Endothelial cell of umbilical vein (primary cell): ENCODE data around the gene AGRN. TPM values are rescaled to one million over a fixed set of nuclear protein-coding genes. Genes with fewer than 3 reads are reported as not detected.

ENCODE experiments used
- BruUV-seq: library from RNA; stranded (reverse); fragments of 400-500 nt; replicated peaks from 2 replicates; lab custom pipeline; 2021; lab: Mats Ljungman, UMichigan
- CTCF ChIA-PET: fragments of 300-600, 350-600 bp; sonication (Branson Sonifier 250); formaldehyde crosslinking; loops from one replicate; lab custom pipeline; 2021; ENCODE audit warnings: antibody characterized with exemption, inconsistent platforms; lab: Charles Lee
- POLR2A ChIA-PET: fragments of 300-600, 350-600 bp; sonication (Branson Sonifier 250); formaldehyde crosslinking; loops from one replicate; lab custom pipeline; 2021; ENCODE audit warnings: antibody characterized with exemption, inconsistent platforms; lab: Charles Lee
- DNase-seq: peaks from one replicate; pipeline ENCODE4 v3.0.0-alpha.2; 2011; ENCODE audit warnings: low read depth, low spot score
- FAIRE-seq: peaks from 2 replicates; lab custom pipeline; 2011; peaks lifted over from hg19 to GRCh38; lab: Jason Lieb, UNC
- H2AFZ ChIP-seq: 2 replicates; pipeline ENCODE4 v1.6.0; 2012; ENCODE audit warnings: low read depth, low read length, control low read depth, inconsistent platforms
- H3K27ac ChIP-seq: 2 replicates; pipeline ENCODE4 v1.5.1; 2011; ENCODE audit warnings: low read depth, mild to moderate bottlenecking, control low read depth, low read length, moderate library complexity; ENCODE audit not compliant: insufficient read depth
- H3K27me3 ChIP-seq, 2 experiments: 2 replicates each; pipeline versions ENCODE4 v1.6.0 to v1.6.1; 2011; ENCODE audit warnings: low read length in 2 of 2, mixed read lengths in 1 of 2; ENCODE audit not compliant: control insufficient read depth in 2 of 2, insufficient read depth in 2 of 2
- H3K36me3 ChIP-seq, 2 experiments: 2 replicates in 1 of 2; 3 replicates in 1 of 2; pipeline ENCODE4 v1.5.1; 2011; ENCODE audit warnings: low read length in 2 of 2, mild to moderate bottlenecking in 1 of 2, moderate library complexity in 1 of 2; ENCODE audit not compliant: control insufficient read depth in 2 of 2, insufficient read depth in 2 of 2; ENCODE audit errors: extremely low read depth in 1 of 2
- H3K4me1 ChIP-seq: 3 replicates; pipeline ENCODE4 v1.5.1; 2011; ENCODE audit warnings: mild to moderate bottlenecking, low read length; ENCODE audit not compliant: control insufficient read depth, insufficient read depth; ENCODE audit errors: extremely low read depth
- H3K4me2 ChIP-seq: 2 replicates; pipeline ENCODE4 v1.6.1; 2011; ENCODE audit warnings: low read length, control low read depth, mixed read lengths; ENCODE audit not compliant: insufficient read depth
- H3K4me3 ChIP-seq, 3 experiments: fragments of 200-600 bp in 1 of 3; sonication (generic), shearing (Covaris generic) in 1 of 3; replicated peaks in 1 of 3; 2 replicates each; pipeline ENCODE4 v1.5.1; 2011 to 2016; ENCODE audit warnings: control low read depth in 3 of 3, low read length in 3 of 3, mild to moderate bottlenecking in 2 of 3, inconsistent platforms in 1 of 3, low read depth in 1 of 3, moderate library complexity in 1 of 3; ENCODE audit not compliant: insufficient read depth in 1 of 3
- H3K79me2 ChIP-seq: 2 replicates; pipeline ENCODE4 v1.6.0; 2012; ENCODE audit warnings: low read length, inconsistent platforms; ENCODE audit not compliant: control insufficient read depth, insufficient read depth
- H3K9ac ChIP-seq: replicated peaks from 2 replicates; pipeline ENCODE3; 2011; ENCODE audit warnings: low read length, control low read depth; ENCODE audit not compliant: insufficient read depth; ENCODE audit errors: extremely low read depth
- H3K9me1 ChIP-seq: replicated peaks from 3 replicates; pipeline ENCODE4 v1.6.0; 2011; ENCODE audit warnings: mild to moderate bottlenecking, low read length; ENCODE audit not compliant: control insufficient read depth, insufficient read depth; ENCODE audit errors: extremely low read depth
- H3K9me3 ChIP-seq: replicated peaks from 2 replicates; pipeline ENCODE4 v1.5.1; 2012; ENCODE audit warnings: low read length, inconsistent platforms; ENCODE audit not compliant: control insufficient read depth, insufficient read depth
- H4K20me1 ChIP-seq: replicated peaks from 2 replicates; pipeline ENCODE3; 2011; ENCODE audit warnings: mild to moderate bottlenecking, low read length; ENCODE audit not compliant: control insufficient read depth, insufficient read depth; ENCODE audit errors: extremely low read depth
- FOS ChIP-seq: IDR thresholded peaks from 2 replicates; pipeline ENCODE4 v1.6.1; 2011; ENCODE audit warnings: mild to moderate bottlenecking, low read length, moderate library complexity, borderline replicate concordance; ENCODE audit not compliant: insufficient read depth
- MYC ChIP-seq: IDR thresholded peaks from one replicate; pipeline ENCODE4 v1.6.1; 2011; ENCODE audit warnings: mild to moderate bottlenecking, low read depth, low read length
- dilution Hi-C: fragments of 300-500 bp; cut with MboI; formaldehyde crosslinking; loops from one replicate; pipeline ENCODE4 v1.15.0; 2019; ENCODE audit warnings: low sequenced_read_pairs; ENCODE audit not compliant: extremely low pct_ligation_motif_present
- intact Hi-C: fragments of 100-400 bp; cut with micrococcal nuclease; formaldehyde crosslinking; loops from one replicate; pipeline ENCODE4 v1.10.0; 2022
- polyA plus RNA-seq, 4 experiments: library from polyadenylated mRNA; depleted of rRNA in 3 of 4; stranded (reverse) in 3 of 4; unstranded in 1 of 4; fragments of >200 nt; gene quantifications; 2 replicates each; pipeline versions ENCODE4 v1.2.1 to v1.2.3, GENCODE V29; 2011 to 2012; ENCODE audit warnings: missing spikeins in 1 of 4
- total RNA-seq: library from RNA; stranded (reverse); gene quantifications from 2 replicates; pipeline ENCODE4 v1.2.3, GENCODE V29; 2021
- TF ChIP-seq, protein P1 (sequence below): IDR thresholded peaks from 2 replicates; pipeline ENCODE4 v1.6.1; 2011; ENCODE audit not compliant: insufficient read depth, insufficient read length
- TF ChIP-seq, protein P2 (sequence below), 2 donors: IDR thresholded peaks; 1 replicate in 1 of 2; 2 replicates in 1 of 2; pipeline ENCODE4 v1.5.1; 2011; ENCODE audit warnings: low read length in 2 of 2, mild to moderate bottlenecking in 2 of 2, moderate library complexity in 2 of 2, control low read depth in 1 of 2, inconsistent platforms in 1 of 2, low read depth in 1 of 2; ENCODE audit not compliant: insufficient read depth in 1 of 2; ENCODE audit errors: extremely low read depth in 1 of 2

Gene AGRN
- total and polyA plus RNA-seq, 2 donors (not counting 3 experiments of a cell fraction or from before 2014, with no cell fraction given) = 66.6 to 67.8 TPM

DNA sequence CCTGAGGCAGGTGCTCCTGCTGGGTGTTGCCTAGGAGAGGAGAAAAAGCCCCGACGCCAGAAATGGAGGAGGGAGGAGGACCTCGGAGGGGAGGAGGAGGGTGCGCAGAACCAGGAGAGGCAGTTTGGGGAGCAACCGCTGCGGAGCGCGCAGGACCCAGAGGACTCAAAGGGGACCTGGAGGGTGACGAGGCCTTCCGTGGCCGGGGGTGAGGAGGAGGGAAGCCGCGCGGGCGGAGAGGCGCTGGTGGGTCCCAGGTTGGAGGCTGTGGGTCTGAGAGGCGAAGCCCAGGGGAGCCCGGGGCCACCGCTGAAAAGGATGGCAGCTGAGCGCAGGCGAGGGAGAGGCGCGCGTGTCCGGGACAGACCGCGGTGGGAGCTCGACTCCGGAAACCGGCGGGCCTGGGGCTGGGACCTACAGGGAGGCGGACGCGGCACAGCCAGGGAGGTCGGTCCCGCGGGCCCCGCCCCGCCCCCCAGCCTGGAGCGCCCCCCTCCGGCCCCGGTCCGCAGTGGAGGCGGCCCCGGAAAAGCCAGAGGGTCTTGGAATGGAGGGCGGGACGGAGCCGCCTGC, 39.1 kb downstream of the AGRN start:
- Histone ChIP-seq H2AFZ (peak overlapping the region; percentile 66), H3K79me2 (no peaks in the 10 kb centered on the region), H3K9me1 (no peaks in the 10 kb centered on the region), H3K4me1 (peaks cover 14% of the 10 kb centered on the region), H3K4me2 (peak overlapping the region; percentile 68), H3K27me3 (peaks cover 0 to 10% of the 10 kb centered on the region in 2 experiments), H3K4me3 (peak overlapping the region in 2 of 3 experiments; percentile 43 to 51), H4K20me1 (no peaks in the 10 kb centered on the region), H3K36me3 (peaks cover 0 to 3% of the 10 kb centered on the region in 2 experiments), H3K9me3 (no peaks in the 10 kb centered on the region), H3K27ac (no peak overlapping the region), H3K9ac (no peak overlapping the region)
- CTCF ChIA-PET = interaction anchor here (0.7 to 2.2 kb wide), 9 partner anchors 10 to 233 kb away, joined by 3 to 6 read pairs (median 3); no protein-coding TSS in a partner anchor
- no TSS peak for BruUV-seq
- FAIRE-seq (no peak), DNase-seq (peak; percentile 5)
- TF ChIP-seq, protein P1, sequence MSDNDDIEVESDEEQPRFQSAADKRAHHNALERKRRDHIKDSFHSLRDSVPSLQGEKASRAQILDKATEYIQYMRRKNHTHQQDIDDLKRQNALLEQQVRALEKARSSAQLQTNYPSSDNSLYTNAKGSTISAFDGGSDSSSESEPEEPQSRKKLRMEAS = no peak
- TF ChIP-seq FOS (no peak), MYC (no peak)
- TF ChIP-seq, protein P2, sequence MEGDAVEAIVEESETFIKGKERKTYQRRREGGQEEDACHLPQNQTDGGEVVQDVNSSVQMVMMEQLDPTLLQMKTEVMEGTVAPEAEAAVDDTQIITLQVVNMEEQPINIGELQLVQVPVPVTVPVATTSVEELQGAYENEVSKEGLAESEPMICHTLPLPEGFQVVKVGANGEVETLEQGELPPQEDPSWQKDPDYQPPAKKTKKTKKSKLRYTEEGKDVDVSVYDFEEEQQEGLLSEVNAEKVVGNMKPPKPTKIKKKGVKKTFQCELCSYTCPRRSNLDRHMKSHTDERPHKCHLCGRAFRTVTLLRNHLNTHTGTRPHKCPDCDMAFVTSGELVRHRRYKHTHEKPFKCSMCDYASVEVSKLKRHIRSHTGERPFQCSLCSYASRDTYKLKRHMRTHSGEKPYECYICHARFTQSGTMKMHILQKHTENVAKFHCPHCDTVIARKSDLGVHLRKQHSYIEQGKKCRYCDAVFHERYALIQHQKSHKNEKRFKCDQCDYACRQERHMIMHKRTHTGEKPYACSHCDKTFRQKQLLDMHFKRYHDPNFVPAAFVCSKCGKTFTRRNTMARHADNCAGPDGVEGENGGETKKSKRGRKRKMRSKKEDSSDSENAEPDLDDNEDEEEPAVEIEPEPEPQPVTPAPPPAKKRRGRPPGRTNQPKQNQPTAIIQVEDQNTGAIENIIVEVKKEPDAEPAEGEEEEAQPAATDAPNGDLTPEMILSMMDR (IDR thresholded peaks at IDR 0.05; ENCODE audit: extremely low read depth in 1 of 2, insufficient read depth in 1 of 2, low read depth in 1 of 2, low read length in 2 of 2) = peak; percentile 12 to 24
- POLR2A ChIA-PET = no interaction called here
- intact Hi-C loops (loop anchor here (2.0 kb wide), 1 partner anchor 26 kb away; no protein-coding TSS in a partner anchor), dilution Hi-C loops (no loop called here)
